Measurements from ENCODE around the gene YRDC. TPM values are rescaled to one million over a fixed set of nuclear protein-coding genes. Genes with fewer than 3 reads are reported as not detected.

The YRDC gene
- total and polyA plus RNA-seq, 2 of the 13 experiments (the other 11 are each of a cell fraction or from before 2014, with no cell fraction given) = 27.5 to 29.2 TPM

- TF ChIP-seq, protein P1, sequence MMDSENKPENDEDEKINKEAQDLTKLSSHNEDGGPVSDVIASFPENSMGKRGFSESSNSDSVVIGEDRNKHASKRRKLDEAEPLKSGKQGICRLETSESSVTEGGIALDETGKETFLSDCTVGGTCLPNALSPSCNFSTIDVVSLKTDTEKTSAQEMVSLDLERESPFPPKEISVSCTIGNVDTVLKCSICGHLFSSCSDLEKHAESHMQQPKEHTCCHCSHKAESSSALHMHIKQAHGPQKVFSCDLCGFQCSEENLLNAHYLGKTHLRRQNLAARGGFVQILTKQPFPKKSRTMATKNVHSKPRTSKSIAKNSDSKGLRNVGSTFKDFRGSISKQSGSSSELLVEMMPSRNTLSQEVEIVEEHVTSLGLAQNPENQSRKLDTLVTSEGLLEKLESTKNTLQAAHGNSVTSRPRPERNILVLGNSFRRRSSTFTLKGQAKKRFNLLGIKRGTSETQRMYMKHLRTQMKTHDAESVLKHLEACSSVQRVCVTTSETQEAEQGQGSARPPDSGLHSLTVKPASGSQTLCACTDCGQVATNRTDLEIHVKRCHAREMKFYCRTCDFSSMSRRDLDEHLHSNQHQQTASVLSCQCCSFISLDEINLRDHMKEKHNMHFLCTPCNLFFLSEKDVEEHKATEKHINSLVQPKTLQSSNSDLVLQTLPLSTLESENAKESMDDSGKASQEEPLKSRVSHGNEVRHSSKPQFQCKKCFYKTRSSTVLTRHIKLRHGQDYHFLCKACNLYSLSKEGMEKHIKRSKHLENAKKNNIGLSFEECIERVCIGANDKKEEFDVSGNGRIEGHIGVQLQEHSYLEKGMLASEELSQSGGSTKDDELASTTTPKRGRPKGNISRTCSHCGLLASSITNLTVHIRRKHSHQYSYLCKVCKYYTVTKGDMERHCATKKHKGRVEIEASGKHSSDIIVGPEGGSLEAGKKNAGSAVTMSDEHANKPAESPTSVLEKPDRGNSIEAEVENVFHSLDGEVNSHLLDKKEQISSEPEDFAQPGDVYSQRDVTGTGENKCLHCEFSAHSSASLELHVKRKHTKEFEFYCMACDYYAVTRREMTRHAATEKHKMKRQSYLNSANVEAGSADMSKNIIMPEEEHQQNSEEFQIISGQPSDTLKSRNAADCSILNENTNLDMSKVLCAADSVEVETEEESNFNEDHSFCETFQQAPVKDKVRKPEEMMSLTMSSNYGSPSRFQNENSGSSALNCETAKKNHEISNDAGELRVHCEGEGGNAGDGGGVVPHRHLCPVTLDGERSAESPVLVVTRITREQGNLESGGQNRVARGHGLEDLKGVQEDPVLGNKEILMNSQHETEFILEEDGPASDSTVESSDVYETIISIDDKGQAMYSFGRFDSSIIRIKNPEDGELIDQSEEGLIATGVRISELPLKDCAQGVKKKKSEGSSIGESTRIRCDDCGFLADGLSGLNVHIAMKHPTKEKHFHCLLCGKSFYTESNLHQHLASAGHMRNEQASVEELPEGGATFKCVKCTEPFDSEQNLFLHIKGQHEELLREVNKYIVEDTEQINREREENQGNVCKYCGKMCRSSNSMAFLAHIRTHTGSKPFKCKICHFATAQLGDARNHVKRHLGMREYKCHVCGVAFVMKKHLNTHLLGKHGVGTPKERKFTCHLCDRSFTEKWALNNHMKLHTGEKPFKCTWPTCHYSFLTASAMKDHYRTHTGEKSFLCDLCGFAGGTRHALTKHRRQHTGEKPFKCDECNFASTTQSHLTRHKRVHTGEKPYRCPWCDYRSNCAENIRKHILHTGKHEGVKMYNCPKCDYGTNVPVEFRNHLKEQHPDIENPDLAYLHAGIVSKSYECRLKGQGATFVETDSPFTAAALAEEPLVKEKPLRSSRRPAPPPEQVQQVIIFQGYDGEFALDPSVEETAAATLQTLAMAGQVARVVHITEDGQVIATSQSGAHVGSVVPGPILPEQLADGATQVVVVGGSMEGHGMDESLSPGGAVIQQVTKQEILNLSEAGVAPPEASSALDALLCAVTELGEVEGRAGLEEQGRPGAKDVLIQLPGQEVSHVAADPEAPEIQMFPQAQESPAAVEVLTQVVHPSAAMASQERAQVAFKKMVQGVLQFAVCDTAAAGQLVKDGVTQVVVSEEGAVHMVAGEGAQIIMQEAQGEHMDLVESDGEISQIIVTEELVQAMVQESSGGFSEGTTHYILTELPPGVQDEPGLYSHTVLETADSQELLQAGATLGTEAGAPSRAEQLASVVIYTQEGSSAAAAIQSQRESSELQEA (CRISPR knock-in tag; IDR thresholded peaks at IDR 0.05; ENCODE audit: not compliant biosample characterization) = no peak
Observed at GRCh38 chr1:37839676-37840075, 31.7 kb upstream of the YRDC start (continued).

DNA sequence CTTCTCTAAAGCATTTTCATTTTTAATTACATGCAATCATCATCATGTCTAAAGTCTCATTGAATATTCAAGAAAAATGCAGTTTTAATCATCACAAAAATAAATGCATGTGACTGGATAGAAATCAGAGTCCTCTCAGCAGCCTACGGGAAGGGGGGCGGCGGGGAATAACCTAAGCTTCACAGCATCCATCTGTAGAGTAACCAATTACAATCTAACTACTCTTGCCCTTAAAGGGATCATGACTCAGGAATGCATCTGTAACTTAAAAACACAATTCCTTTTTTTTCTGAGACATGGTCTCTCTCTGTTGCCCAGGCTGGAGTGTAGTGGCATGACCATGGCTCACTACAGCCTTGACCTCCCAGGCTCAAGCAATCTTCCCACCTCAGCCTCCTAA, 28.8 kb upstream of the YRDC start:
- Histone ChIP-seq H3K4me2 (ENCODE audit: low read depth, low read length) (no peak overlapping the region), H3K79me2 (ENCODE audit: insufficient read depth, low read length) (no peaks in the 10 kb centered on the region), H3K4me3 (replicated peaks in 1 of 3; ENCODE audit: insufficient read depth in 1 of 3, low read depth in 2 of 3, low read length in 3 of 3) (no peak overlapping the region), H3K4me1 (ENCODE audit: insufficient read depth, low read length) (no peaks in the 10 kb centered on the region; the same call in 1 of the 2 replicates), H2AFZ (ENCODE audit: low read length) (no peak overlapping the region), H3K36me3 (replicated peaks in 1 of 2; ENCODE audit: control insufficient read depth in 1 of 2, insufficient read depth in 2 of 2, low read length in 2 of 2) (peaks cover 22 to 68% of the 10 kb centered on the region in 2 experiments), H3K27me3 (ENCODE audit: control insufficient read depth in 1 of 2, insufficient read depth in 2 of 2, low read length in 2 of 2) (no peaks in the 10 kb centered on the region), H3K9me3 (ENCODE audit: low read length) (no peaks in the 10 kb centered on the region), H3K27ac (ENCODE audit: extremely low read length, insufficient read depth, low read length) (no peak overlapping the region), H3K9ac (ENCODE audit: insufficient read depth, low read depth, low read length) (no peak overlapping the region), H4K20me1 (ENCODE audit: insufficient read depth, low read length) (no peaks in the 10 kb centered on the region)
- FAIRE-seq (no peak), ATAC-seq (no peak), DNase-seq (ENCODE audit: low spot score) (no peak)
- no peak for TF ChIP-seq FIP1L1 (IDR thresholded peaks at IDR 0.05; ENCODE audit: borderline replicate concordance, insufficient read depth, low read depth, low read length)
- WGBS (ENCODE audit: low lambda C conversion rate) = 66% methylated on average over 3 of the region's 3 CpGs
- POLR2A ChIA-PET = no interaction called here
- intact Hi-C loops (cut with micrococcal nuclease; ENCODE audit: unreplicated experiment) (no loop called here), in situ Hi-C loops (cut with HindIII; ENCODE audit: extremely low pct_ligation_motif_present, low pct_unique_long_range_greater_than_20kb) (no loop called here)
- no TSS peak for BruUV-seq (replicated peaks)
- CTCF ChIA-PET (ENCODE audit: low intra/inter-chr PET ratio, low total read pairs) = no interaction called here

Data from HepG2 (cell line).